LNCAP (cell line): Measurements from ENCODE around the gene C1orf94.

ENCODE experiments used
- CTCF ChIP-seq: fragments of 450-650 bp; IDR thresholded peaks from 2 replicates; pipeline ENCODE4 v1.5.1; 2017; ENCODE audit warnings: mild to moderate bottlenecking

C1orf94 gene

GRCh38 chr1:34132161-34132420 lies 44.6 kb upstream of the C1orf94 start:
- no peak for TF ChIP-seq CTCF

GRCh38 chr1:34137411-34137810 lies 39.3 kb upstream of the C1orf94 start:
- TF ChIP-seq CTCF, result no peak

- TF ChIP-seq CTCF, result no peak
These were observed 36.6 kb upstream of the C1orf94 start for GRCh38 chr1:34140011-34140676.

GRCh38 chr1:34143975-34144374 lies 32.7 kb upstream of the C1orf94 start:
- TF ChIP-seq CTCF, result no peak

- TF ChIP-seq CTCF, result no peak
These were observed 31.9 kb upstream of the C1orf94 start for GRCh38 chr1:34144766-34145165.

- no peak for TF ChIP-seq CTCF
These were observed 29.4 kb upstream of the C1orf94 start for GRCh38 chr1:34147301-34147700.

GRCh38 chr1:34149501-34149900 lies 27.2 kb upstream of the C1orf94 start:
- TF ChIP-seq CTCF, result no peak

- no peak for TF ChIP-seq CTCF
These were observed 23.5 kb upstream of the C1orf94 start for GRCh38 chr1:34153246-34153645.
